KOPT-K1 (cell line): Measurements from ENCODE around the gene SPATA2.

Experiments
- H3K27ac ChIP-seq: fragments of 200-600 bp; sonication (generic); 2 replicates; pipeline ENCODE4 v1.5.1; 2016; ENCODE audit warnings: antibody characterized with exemption, mild to moderate bottlenecking, low read depth, low read length; ENCODE audit not compliant: poor library complexity, severe bottlenecking
- H3K36me3 ChIP-seq: fragments of 200-600 bp; sonication (generic); 2 replicates; pipeline ENCODE4 v1.5.1; 2017; ENCODE audit warnings: antibody characterized with exemption, mild to moderate bottlenecking, low read length, moderate library complexity; ENCODE audit not compliant: insufficient read depth
- H3K9me3 ChIP-seq: fragments of 200-600 bp; sonication (generic); 2 replicates; pipeline ENCODE4 v1.5.1; 2017; ENCODE audit warnings: antibody characterized with exemption, low read length, mild to moderate bottlenecking; ENCODE audit not compliant: insufficient read depth, poor library complexity, severe bottlenecking

The SPATA2 gene

GRCh38 chr20:49915118-49915379 lies 280 bp downstream of the SPATA2 start:
- Histone ChIP-seq H3K9me3 (no peaks in the 10 kb centered on the region), H3K27ac (peak overlapping the region; percentile 97), H3K36me3 (peaks cover 8% of the 10 kb centered on the region; the same call in 1 of the 2 replicates)

GRCh38 chr20:49914310-49915117 lies 815 bp downstream of the SPATA2 start:
- peak overlapping the region; percentile 97 for H3K27ac ChIP-seq
- no peaks in the 10 kb centered on the region for H3K9me3 ChIP-seq
- H3K36me3 ChIP-seq, result peaks cover 13% of the 10 kb centered on the region

GRCh38 chr20:49913399-49914047 lies 1.8 kb downstream of the SPATA2 start:
- Histone ChIP-seq H3K36me3 (peaks cover 23% of the 10 kb centered on the region), H3K27ac (no peak overlapping the region), H3K9me3 (no peaks in the 10 kb centered on the region)

GRCh38 chr20:49910340-49910706 lies 5.0 kb downstream of the SPATA2 start:
- Histone ChIP-seq H3K27ac (no peak overlapping the region), H3K9me3 (no peaks in the 10 kb centered on the region), H3K36me3 (peaks cover 55% of the 10 kb centered on the region)

GRCh38 chr20:49909499-49910339 lies 5.6 kb downstream of the SPATA2 start:
- Histone ChIP-seq H3K9me3 (no peaks in the 10 kb centered on the region), H3K27ac (no peak overlapping the region), H3K36me3 (peaks cover 61% of the 10 kb centered on the region)

GRCh38 chr20:49908258-49908565 lies 7.1 kb downstream of the SPATA2 start:
- Histone ChIP-seq H3K27ac (no peak overlapping the region), H3K36me3 (peaks cover 74% of the 10 kb centered on the region), H3K9me3 (no peaks in the 10 kb centered on the region)

- peaks cover 75% of the 10 kb centered on the region for H3K36me3 ChIP-seq
These were observed 7.7 kb downstream of the SPATA2 start for GRCh38 chr20:49907405-49908257.

GRCh38 chr20:49906615-49907154 lies 8.6 kb downstream of the SPATA2 start:
- Histone ChIP-seq H3K9me3 (no peaks in the 10 kb centered on the region), H3K36me3 (peaks cover 75% of the 10 kb centered on the region), H3K27ac (no peak overlapping the region)

More at GRCh38 chr20:49907405-49908257, 7.7 kb downstream of the SPATA2 start:
- Histone ChIP-seq H3K27ac (no peak overlapping the region), H3K9me3 (no peaks in the 10 kb centered on the region)

- Histone ChIP-seq H3K27ac (no peak overlapping the region), H3K9me3 (no peaks in the 10 kb centered on the region), H3K36me3 (peaks cover 75% of the 10 kb centered on the region)
These were observed 9.2 kb downstream of the SPATA2 start for GRCh38 chr20:49906101-49906604.

GRCh38 chr20:49905415-49906091 lies 9.8 kb downstream of the SPATA2 start:
- Histone ChIP-seq H3K36me3 (peaks cover 72% of the 10 kb centered on the region), H3K9me3 (no peaks in the 10 kb centered on the region), H3K27ac (no peak overlapping the region)

- Histone ChIP-seq H3K27ac (no peak overlapping the region), H3K9me3 (no peaks in the 10 kb centered on the region), H3K36me3 (peaks cover 63% of the 10 kb centered on the region)
These were observed 10.7 kb downstream of the SPATA2 start for GRCh38 chr20:49904440-49905214.

- Histone ChIP-seq H3K27ac (no peak overlapping the region), H3K9me3 (no peaks in the 10 kb centered on the region), H3K36me3 (peaks cover 33% of the 10 kb centered on the region)
These were observed 13.7 kb downstream of the SPATA2 start for GRCh38 chr20:49901588-49901987.

- peaks cover 15% of the 10 kb centered on the region for H3K36me3 ChIP-seq
- H3K27ac ChIP-seq, result no peak overlapping the region
- no peaks in the 10 kb centered on the region for H3K9me3 ChIP-seq
These were observed 15.6 kb downstream of the SPATA2 start for GRCh38 chr20:49899541-49900383.
